ENCODE results near the gene GIT1.
"Not testable (repeated sequence)": the region's sequence is repeated elsewhere in the genome, so short reads cannot be mapped to it uniquely, and the experiment has no call there.

Gene GIT1

GRCh38 chr17:29567554-29568330 lies 21.7 kb downstream of the GIT1 start:
- DNase-seq = peak; percentile 53

- no peak for DNase-seq
Measured at GRCh38 chr17:29567304-29567553, 22.2 kb downstream of the GIT1 start.

- peak; percentile 36 for DNase-seq
Measured at GRCh38 chr17:29566473-29567303, 22.8 kb downstream of the GIT1 start, which contains the start of gene ABHD15. ABHD15 (minus strand) TSS chr17:29567037; CDS start chr17:29566966, 71 bp downstream.

DNA sequence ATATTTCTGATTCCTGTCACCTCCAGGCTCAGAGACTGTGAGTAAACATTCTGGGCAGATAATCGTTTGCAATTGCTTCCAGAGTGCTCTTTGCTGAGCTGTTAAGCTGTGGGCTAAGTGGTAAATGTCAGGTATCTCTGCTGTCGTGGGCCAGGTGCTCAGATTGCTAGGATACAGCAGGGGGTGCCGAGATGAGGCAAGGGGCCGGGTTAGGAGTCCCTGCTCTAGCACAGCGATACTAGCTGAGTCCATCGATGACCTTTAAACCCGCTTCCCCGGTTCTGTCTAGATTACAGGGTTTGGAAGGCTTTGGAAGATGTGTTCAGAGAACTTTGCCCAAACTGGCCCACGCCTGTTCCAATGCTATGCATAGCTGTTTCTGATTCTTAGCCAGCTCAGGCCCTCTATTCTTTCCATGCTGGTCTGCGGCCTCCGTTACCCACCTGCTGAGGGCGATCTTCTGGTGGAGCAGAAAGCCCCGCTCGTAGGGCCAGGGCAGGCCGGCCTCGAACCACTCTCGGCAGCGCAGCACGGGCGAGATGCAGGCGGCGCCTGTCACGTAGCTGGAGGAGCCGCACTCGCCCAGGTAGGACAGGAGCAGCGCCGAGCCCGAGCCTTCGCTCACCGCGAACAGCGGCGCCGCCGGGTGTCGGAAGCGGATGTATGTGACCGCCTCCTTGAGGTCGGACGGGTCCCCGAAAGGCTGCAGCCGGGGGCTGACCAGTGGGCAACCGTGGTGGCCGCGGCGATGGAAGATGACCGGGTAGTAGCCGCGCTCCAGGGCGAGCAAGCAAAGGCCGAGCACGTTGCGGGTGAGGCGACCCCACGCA lies 23.6 kb downstream of the GIT1 start:
- no peak for DNase-seq

GRCh38 chr17:29563816-29564215 lies 25.6 kb downstream of the GIT1 start:
- DNase-seq = no peak

DNA sequence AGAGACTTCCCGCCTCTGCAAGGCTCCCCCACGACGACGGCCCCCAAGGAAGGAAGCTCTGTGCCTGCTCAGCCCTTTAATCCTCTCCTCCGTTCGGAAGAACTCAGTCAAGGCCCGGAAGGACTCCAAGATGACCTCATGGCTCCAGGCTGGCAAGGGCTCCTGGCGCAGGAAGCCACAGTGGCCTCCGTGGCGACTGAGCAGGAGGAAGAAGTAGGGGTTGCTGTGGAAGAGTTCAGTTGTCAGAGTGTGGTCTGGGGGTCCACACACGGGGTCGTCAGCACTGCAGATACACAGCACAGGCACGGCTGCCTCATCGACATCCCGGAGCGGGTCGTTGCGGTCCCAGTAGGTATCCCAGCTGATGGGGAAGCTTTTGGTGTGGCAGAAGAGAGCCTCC lies 26.8 kb downstream of the GIT1 start:
- DNase-seq = no peak

DNA sequence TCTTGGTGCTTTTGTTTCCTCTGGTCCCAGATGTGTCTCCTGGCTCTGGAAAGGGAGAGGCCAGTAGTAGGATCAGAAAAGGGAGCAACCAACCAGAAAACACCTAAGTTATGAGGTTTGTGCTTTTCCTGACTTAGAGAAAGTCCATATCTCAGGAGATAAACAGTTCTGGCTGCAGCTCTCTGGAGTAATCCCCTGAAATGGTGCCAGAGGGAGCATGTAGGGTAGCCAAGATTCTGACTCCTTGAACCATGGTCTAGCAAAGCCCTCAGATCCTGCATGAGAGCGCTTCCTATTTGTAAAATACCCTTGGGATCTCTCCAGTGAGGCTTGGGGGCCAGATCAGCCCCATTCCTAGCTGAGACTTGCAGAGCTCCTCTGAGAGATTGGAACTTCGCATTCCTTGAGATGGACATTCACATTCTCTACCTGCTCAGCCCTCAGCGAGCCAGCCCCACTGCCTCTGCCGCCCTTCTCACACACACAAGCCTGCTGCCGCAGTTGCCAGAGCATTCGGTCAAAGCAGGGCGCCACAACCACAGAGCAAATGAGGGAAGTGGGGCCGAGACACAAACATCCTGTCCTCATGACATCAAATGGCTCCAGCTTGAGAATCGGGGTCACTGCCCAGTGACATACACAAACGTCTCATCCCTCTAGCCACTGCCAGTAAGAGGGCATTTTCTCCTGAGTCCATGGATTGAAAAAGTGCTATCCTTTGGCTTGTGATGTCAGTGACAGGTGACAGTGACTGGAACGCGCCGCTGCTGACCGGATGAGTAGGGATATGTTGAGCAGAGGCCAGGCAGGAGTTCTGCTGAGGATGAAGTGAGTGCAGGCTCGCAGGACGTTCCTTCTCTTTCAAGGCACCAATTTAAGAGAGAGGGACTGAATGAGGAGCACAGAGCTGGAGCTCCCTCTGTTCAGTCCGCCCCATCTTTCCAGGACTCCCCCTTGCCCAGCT lies 27.6 kb downstream of the GIT1 start:
- no peak for DNase-seq

DNA sequence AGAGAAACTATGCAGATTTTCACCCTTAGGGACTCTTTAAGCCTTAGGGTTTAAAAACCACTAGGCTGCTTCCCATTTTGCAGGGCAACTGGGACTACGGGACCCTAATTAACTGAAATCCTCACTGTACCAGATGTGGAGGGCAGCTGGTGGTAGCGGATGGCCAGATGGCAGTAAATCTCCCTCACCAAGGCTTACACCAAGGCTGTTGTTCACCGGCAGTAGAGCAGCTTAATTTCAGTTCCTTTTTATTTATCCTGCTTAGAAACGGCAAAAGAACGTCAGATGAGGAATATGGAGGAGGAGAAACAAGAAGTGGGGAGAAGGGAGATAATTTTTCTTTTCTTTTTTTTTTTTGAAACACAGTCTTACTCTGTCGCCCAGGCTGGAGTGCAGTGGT lies 29.1 kb downstream of the GIT1 start:
- DNase-seq = no peak

GRCh38 chr17:29559640-29560039 lies 29.8 kb downstream of the GIT1 start:
- no peak for DNase-seq

DNA sequence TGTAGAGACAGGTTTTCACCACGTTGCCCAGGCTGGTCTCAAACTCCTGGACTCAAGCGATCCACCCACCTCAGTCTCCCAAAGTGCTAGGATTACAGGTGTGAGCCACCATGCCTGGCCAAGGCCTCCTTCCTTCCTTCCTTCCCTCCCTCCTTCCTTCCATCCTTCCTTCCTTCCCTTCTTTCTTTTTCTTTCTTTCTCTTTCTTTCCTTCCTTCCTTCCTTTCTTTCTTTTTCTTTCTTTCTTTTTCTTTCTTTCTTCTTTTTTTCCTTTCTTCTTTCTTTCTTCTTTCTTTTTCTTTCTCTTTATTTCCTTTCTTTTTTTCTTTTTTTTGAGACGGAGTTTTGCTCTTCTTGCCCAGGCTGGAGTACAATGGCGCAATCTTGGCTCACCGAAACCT lies 31.3 kb downstream of the GIT1 start:
- DNase-seq = not testable (repeated sequence)

DNA sequence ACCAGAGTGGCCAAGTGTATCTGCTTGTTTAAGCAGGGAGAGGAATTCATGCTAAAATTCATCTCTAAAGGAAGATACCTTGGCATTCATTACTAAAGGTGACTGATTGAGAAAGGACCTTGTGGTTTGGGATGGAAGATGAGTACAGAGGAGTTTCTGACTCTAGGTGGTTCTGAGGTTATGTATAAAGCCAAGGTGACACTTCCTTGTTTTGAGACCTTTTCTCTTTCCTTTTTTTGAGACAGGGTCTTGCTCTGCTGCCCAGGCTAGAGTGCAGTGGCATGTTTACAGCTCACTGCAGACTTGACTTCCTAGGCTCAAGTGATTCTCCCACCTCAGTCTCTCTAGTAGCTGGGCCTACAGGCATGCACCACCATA lies 31.7 kb downstream of the GIT1 start:
- DNase-seq = no peak

DNA sequence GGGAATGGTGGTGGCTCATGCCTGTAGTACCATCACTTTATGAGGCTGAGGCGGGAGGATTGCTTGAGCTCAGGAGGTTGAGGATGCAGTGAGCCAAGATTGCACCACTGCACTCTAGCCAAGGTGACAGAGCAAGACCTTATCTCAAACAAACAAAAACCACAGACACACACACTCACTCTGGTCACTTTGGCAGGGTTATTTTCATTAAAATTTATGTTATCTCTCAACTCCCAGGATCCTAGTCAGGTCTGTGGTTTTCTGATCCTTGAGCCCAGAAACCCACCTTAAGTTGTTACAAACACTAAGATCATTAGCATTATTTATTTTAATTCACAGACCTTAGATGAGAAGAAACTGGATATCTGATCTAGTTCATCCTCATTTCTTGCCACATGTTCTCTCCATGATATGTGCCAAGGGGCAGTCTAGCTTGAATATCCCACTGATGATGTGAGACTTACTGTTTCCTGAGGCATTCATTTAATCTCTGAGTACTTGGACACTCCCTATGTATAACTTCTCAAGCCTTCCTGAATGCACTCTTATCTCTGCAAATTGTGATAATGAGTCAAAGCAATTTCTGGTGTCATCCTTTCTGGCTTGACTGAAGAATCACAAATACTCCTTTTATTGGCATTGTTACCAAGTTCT lies 32.2 kb downstream of the GIT1 start:
- DNase-seq = no peak

GRCh38 chr17:29555840-29556239 lies 33.6 kb downstream of the GIT1 start:
- DNase-seq = no peak

GRCh38 chr17:29549177-29549923 lies 40.1 kb downstream of the GIT1 start:
- DNase-seq = no peak

DNA sequence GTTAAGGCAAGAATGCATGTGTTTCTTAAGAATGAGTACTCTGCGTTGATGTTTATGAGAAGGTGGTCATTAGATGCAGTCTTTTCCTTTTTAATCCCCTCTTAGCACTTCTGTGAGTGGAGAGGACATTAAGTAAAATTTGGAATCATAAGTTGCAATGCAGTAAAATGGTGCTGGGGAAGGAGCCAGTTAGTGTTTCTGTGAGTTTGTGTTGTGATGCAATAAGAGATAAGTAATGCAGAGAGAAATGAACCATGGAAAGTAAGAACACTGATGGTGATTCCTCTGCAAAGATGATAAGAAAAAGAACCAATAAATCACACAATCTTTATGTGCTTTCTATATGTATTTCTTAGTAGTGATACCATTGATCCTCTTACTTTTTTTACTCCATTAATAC lies 42.6 kb downstream of the GIT1 start:
- DNase-seq = no peak

- no peak for DNase-seq
Measured at GRCh38 chr17:29546085-29546484, 43.4 kb downstream of the GIT1 start.

DNA sequence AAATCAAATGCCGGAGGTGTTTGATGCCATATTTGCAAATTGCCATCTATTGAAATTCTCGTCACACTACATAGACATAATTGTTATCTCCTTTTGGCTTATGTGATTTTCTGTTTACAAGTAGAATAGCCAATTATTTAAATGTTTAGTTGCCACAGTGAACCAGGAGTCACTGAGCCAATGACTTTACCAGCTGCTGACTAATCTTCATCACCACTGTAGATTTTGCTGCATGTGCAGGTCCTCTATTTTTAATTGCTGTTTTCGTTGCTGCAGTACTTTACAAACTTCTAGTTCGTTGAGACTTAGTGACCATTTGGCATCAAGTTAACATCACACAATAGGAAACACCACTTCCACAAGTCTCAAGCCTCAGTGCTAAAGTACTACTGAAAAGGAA lies 45.4 kb downstream of the GIT1 start:
- DNase-seq = no peak

GRCh38 chr17:29533976-29534375 lies 55.5 kb downstream of the GIT1 start:
- no peak for DNase-seq

GRCh38 chr17:29526322-29526721 lies 63.1 kb downstream of the GIT1 start:
- DNase-seq = no peak

GRCh38 chr17:29524692-29525091 lies 64.8 kb downstream of the GIT1 start:
- DNase-seq = no peak
